D721Med (cell line): ENCODE measurements around the gene H1-8.

Experiments used
- DNase-seq: peaks from one replicate; pipeline ENCODE4 v3.0.0; 2011; ENCODE audit warnings: low spot score; ENCODE audit not compliant: insufficient read length
- FAIRE-seq: peaks from 2 replicates; lab custom pipeline; 2011; peaks lifted over from hg19 to GRCh38; lab: Jason Lieb, UNC
- TF ChIP-seq, protein P1 (sequence below): IDR thresholded peaks from 2 replicates; pipeline ENCODE4 v1.5.1; 2012; ENCODE audit warnings: mild to moderate bottlenecking, control low read depth; ENCODE audit not compliant: insufficient read depth; ENCODE audit errors: missing control alignments

Gene H1-8

GRCh38 chr3:129569856-129570255, 26.9 kb downstream of the H1-8 start:
- DNase-seq (no peak), FAIRE-seq (no peak)
- TF ChIP-seq, protein P1, sequence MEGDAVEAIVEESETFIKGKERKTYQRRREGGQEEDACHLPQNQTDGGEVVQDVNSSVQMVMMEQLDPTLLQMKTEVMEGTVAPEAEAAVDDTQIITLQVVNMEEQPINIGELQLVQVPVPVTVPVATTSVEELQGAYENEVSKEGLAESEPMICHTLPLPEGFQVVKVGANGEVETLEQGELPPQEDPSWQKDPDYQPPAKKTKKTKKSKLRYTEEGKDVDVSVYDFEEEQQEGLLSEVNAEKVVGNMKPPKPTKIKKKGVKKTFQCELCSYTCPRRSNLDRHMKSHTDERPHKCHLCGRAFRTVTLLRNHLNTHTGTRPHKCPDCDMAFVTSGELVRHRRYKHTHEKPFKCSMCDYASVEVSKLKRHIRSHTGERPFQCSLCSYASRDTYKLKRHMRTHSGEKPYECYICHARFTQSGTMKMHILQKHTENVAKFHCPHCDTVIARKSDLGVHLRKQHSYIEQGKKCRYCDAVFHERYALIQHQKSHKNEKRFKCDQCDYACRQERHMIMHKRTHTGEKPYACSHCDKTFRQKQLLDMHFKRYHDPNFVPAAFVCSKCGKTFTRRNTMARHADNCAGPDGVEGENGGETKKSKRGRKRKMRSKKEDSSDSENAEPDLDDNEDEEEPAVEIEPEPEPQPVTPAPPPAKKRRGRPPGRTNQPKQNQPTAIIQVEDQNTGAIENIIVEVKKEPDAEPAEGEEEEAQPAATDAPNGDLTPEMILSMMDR: no peak

GRCh38 chr3:129571605-129572547, 28.9 kb downstream of the H1-8 start:
- FAIRE-seq (no peak), DNase-seq (no peak)
- TF ChIP-seq, protein P1: no peak

GRCh38 chr3:129572603-129573002, 29.6 kb downstream of the H1-8 start:
- FAIRE-seq (no peak), DNase-seq (no peak)
- TF ChIP-seq, protein P1: no peak

DNA sequence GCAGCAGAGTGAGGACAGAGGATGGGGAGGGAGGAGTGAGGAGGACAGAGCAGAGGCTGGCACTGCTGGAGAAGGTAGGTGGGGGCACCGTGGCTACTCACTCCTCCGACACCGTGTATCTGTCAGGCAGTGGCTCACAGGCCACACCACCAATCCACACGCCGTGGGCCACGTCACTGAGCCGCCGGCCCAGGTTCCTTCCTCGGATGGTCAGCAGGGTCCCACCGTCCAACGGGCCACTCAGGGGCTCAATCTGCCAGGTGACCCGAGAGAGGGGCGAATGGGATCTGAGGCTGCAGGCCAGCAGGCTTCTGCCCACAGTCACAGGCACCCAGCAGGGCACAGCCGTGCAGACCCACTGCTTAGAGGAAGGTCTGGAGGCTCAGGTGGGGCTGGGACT, 30.5 kb downstream of the H1-8 start:
- FAIRE-seq (no peak), DNase-seq (no peak)
- TF ChIP-seq, protein P1: no peak

DNA sequence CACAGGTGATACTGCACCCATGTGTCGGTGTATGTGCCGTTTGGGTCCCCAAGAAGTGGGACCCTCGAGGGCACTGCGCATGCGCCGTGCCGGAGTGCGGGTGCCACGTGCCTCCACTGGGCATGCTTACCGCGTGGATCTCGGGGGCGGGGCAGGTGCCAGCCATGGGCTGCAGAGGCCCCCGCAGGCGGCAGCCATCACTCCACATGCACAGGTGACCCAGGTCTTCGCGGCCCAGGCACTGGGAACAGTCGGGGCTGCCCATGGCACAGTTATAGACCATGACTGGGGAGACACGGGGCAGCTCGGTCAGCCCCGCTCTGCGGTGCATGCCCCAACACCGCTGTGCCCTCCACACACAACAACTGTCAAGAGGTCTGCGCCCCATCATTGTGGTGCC, 31.2 kb downstream of the H1-8 start:
- TF ChIP-seq, protein P1: no peak
- no peak for DNase-seq
- FAIRE-seq: no peak

DNA sequence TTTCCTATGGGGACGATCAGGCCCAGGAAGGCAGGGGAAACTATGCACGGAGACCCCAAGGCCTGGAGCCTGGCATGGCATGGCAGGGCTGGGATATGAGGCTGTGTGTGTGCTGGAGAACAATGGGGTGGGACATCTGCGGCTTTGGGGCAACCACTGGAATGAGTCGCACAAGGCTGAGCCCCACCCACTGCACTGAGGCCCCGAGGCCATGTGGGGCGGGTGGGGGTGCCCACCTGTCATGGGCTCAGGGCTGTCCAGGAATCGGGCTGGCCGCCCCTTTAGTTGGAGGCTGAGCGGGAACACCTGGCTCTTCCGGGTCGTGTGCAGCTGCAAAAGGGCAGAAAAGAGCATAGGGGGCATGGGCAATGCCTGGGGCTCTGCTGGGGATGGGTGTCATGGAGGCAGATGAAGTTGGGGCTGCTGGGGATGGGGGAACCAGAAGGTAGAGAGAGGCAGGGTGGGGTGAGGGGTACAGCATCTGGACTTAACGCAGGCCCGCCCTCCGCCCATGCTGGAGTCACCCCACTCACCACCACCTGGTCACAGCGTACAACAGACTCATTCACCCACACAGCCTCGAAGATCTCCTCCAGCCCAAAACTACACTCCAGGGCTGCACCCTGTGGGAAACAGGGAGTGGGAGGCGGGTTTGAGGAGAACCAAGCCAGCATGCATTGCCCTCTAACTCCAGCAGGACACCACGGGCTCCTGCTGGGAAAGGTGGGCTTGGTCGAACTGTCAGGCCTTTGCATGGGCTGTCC, 32.4 kb downstream of the H1-8 start:
- no peak for DNase-seq
- TF ChIP-seq, protein P1: no peak
- no peak for FAIRE-seq

DNA sequence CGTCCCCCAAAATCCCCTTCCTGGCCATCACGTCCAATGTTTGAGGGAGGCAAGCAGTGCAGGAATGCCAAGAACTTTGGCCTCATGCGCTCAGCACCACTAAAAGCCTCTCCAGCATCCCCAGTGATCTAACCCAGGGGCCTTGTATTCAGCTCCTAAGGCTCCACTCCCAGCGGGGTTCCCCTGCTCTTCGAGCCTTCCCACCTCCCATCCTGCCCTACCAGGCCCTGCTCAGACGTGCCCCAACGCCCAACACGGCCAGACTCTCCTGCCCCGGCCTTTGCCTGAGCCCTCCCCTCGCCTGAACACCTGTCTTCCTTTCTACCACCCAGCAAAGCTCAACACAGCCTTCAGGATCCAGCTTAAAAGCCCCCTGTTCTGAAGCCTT, 33.0 kb downstream of the H1-8 start:
- DNase-seq (no peak), FAIRE-seq (no peak)
- TF ChIP-seq, protein P1: no peak
